Erythroblast (primary cell): ENCODE measurements around the gene DBF4.

ENCODE experiments used
- GATA1 ChIP-seq: IDR thresholded peaks from 2 replicates; pipeline ENCODE4 v1.6.1; 2011; ENCODE audit warnings: low read depth, mild to moderate bottlenecking, control low read depth, low read length, moderate library complexity
- POLR2A ChIP-seq: IDR thresholded peaks from 2 replicates; pipeline ENCODE4 v1.6.1; 2011; ENCODE audit warnings: mild to moderate bottlenecking, low read length

- TF ChIP-seq POLR2A (no peak), GATA1 (no peak)
Observed at GRCh38 chr7:87870471-87870870, 5.8 kb upstream of the DBF4 start.
